NCI-H748 (cell line): ENCODE measurements around the gene ATP5F1B.
A peak's percentile ranks its signal among the peaks of the same experiment; 100 is the strongest.
"Not testable (repeated sequence)": the region's sequence is repeated elsewhere in the genome, so short reads cannot be mapped to it uniquely, and the experiment has no call there.

Source experiments
- DNase-seq: peaks from one replicate; lab custom pipeline; 2025; ENCODE audit not compliant: unreplicated experiment; lab: John Stamatoyannopoulos, UW

The ATP5F1B gene

DNA sequence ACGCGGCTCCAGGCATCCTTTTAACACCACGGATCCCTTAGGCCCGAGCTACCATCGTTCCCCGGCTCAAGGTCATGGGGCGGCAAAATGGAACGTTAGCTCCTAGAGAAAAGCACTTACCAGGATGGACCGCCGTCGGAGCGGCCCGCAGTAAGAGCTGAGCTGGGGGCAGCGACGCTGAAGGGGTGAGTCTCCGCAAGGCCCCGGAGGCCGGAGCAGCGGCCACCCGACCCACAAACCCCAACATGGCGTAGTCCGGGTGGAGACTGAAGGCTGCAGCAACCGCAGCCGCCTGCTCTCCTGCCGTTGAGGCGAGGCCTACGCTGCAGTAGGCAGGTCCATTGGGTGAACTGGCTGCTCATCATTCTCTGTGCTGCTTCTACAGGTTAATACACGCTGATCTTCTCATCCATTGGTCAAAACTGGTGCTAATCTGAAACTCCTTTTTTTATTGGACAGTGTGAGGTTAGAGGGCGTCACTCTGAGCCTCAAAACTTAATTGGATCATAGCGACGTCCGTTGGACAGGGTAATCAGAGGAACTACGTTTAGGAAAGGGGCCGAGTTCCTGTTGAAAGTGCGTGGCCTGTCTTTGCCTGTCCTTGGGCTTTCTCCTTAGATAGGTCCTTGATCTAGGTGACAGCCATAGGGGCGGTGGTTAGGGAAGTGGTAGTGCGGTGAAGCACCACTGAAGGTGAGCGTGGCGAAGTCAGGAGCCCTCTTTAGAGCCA is at the start of gene ATP5F1B:
ATP5F1B (minus strand) TSS at position 268 of the 730 bp plus-strand sequence; CDS start at position 247, 21 bp downstream.
- DNase-seq = peak; percentile 99

DNA sequence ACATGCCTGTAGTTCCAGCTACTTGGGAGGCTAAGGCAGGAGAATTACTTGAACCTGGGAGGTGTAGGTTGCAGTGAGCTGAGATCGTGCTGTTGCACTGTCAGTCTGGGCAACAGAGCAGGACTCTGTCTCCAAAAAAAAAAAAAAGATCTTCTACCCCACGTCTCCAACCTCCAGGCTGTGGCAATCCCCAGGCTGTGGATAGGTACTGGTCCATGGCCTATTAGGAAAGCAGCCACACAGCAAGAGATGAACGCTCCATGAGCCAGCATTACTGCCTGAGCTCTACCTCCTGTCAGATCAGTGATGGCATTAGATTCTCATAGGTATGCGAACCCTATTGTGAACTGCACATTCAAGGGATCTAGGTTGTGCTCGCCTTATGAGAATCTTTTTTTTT is 48.4 kb upstream of the ATP5F1B start:
- no peak for DNase-seq

DNA sequence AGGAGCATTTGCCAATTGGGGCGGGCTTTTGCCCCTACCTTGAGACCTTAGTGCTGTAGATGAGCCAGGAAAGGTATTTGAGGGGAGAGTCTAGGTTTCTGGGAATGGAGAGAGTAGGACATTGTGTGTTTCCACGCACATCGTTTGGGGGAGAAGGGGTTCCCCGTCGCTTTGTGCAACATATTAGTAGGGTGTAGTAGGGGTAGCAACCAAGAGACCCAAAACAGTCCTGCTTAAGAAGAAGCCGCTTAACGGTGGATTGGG is 43.0 kb upstream of the ATP5F1B start:
- no peak for DNase-seq

DNA sequence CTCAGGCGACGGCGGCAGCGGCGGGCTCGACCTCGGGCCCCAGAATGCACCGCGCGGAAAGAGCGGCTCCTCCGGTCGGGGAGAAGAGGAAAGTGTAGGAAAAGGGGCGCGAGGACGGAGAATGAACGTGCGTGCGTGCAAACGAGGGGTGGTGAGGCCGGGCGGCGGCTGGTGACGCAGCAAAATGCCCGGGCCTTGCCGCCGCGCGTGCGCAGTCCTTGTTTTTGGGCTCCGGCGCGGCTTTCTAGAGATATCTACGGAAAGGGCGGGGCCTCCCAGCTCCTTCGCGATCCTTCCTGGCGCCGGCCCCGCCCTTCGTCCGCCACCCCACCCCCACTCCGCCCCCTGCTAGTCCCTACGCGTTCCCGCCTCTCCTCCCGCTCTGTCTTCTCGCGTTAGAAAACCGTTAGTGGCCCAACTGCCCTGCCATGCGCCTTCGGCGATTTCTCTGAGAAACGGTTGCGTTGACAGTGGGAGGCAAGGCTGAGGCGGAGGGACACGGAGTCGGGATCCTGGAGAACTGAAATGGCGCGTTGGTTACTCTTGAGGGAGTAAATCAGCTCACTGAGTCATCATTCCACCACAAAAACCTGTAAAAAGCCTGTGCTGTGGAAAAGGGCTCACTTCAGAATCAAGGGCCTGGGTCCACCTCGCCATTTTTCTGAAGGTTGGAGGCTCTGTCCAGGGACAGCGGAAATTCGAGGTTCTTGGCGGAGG is 42.5 kb upstream of the ATP5F1B start, which contains the start of gene PTGES3:
PTGES3 (minus strand) TSS at position 156 of the 717 bp plus-strand sequence. CDS start 285 bp downstream, outside the sequence.
- DNase-seq = peak; percentile 99

DNA sequence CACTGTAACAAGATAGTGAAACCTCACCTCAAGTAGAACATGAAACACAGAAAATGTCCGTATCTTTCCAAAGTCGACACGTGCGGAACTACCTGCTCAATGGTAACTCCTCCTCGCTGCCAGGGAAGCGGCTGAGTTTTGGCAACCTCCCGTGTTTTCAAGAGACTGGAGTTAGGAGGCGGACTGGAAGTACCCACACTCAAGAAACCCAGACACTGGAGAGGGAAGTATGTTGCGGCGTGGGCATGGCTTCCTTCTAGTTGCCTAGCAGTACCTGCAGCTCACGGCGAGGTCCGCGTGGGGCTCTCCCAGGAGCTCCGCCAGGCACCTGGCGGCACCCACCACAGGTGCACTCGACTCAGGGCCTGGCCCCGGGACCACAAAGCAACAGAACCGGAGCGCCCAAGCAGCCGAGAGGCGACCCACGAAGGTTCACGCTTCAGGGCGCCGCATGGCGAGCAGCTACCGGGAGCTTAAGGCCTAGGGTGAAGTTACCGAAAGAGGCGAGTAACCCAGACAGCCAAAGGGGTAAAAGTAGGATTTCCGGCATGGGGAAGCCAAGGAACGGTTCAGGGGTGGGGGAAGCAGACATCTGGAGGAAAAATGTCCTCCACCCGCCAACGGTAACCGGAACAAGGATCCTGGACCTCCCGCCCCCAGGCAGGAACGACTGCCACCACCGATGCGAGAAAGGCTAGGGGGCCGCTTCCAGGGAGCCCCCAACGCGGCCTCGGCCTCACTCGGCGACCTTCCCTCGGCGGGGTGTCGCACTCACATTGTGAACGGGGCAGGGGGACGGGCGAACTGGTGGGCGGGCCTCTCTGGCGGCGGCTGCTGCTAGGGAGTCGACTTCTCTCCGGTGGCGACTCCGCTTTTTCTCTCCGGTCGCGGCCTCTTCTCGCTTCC is 41.7 kb upstream of the ATP5F1B start:
- peak; percentile 63 for DNase-seq

DNA sequence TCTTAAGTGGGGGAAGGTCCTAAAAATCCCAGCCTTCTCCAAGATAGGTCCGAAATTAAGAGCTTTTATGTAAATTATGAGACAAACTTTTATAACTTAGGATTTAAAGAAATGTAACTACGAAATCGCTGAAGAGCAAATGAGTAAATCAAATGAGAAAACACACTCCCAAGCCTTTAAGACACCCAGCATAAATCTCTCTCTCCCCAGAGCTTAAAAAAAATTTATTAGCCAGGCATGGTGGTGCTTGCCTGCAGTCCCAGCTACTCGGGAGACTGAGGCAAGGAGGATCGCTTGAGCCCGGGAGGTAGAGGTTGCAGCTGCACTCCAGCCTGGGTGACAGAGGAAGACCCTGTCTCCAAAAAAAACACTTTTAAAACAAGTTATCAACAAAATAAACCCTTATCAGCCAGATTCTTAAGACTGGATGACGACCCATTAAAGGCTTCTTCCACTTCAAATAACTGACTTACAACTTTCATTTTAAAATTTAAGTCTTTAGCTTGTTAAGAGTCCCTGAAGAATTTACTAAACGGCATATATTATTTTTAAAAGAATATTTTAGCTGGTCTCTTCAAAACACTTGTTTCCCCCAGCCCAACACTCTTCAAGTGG is 39.1 kb upstream of the ATP5F1B start:
- DNase-seq = no peak

DNA sequence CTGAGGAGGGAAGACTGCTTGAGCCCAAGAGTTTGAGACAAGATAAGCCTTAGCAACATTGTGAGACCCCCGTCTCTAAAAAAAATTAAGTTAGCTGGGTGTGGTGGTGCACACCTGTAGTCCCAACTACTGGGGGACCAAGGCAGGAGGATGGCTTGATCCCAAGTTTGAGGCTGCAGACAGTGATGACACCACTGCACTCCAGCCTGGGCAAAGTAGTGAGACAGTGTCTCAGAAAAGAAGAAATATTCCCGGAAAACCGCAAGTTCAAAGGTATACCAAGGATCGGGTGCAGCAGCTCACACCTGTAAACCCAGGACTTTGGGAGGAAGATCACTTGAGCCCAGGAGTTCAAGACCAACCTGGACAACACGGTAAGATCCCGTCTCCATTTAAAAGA is 36.5 kb upstream of the ATP5F1B start:
- no peak for DNase-seq

DNA sequence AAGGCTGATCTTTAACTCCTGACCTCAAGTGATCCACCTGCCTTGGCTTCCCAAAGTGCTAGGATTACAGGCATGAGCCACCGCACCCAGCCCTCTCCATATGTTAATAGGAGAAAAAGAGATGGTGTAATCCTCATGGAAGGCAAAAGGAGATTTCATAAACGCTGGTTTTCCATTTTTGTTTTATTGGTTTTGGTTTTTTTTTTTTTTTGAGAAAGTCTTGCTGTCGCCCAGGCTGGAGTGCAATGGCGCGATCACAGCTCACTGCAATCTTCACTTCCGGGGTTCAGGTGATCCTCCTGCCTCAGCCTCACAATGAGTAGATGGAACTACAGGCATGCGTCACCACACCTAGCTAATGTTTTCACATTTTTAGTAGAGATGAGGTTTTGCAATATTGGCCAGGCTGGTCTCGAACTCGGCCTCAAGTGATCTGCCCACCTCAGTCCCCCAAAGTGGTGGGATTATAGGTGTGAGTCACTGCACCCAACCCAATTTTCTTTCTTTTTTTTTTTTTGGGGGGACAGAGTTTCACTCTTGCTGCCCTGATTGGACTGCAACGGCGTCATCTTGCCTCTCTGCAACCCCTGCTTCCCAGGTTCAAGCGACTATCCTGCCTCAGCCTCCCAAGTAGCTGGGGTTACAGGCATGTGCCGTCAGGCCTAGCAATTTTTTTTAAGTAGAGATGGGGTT is 34.2 kb upstream of the ATP5F1B start:
- no peak for DNase-seq

DNA sequence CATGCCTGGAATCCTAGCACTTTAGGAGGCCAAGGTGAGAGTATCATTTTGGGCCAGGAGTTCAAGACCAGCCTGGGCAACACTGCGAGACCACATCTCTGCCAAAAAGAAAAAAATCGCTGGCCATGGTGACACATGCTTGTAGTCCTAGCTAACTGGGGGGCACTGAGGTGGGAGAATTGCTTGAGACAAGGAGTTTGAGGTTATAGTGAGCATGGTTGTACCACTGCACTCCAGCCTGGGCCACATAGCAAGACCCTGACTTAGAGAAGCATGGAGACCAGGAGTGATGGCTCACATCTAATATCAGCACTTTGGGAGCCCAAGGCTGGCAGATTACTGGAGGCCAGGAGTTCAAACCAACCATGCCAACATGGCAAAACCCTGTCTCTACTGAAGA is 33.1 kb upstream of the ATP5F1B start:
- no peak for DNase-seq

DNA sequence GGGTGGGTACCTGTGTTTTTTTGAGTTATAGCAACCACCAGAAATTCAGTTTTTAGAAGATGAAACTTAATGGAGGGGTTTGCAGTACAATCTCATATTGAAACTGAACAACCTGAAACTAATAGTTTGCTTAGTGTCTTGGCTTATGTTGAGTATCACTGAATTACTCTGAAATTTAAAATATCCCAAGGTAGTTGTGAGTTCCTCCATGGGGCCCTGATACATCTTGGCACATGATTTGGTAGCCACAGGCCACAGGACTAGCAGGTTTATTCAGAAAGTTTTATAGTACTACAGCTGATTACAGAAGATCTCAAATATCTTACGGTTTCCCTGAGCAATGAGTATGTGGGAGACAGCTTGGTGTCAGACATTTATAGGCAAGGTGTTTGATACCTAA is 31.9 kb upstream of the ATP5F1B start:
- no peak for DNase-seq

DNA sequence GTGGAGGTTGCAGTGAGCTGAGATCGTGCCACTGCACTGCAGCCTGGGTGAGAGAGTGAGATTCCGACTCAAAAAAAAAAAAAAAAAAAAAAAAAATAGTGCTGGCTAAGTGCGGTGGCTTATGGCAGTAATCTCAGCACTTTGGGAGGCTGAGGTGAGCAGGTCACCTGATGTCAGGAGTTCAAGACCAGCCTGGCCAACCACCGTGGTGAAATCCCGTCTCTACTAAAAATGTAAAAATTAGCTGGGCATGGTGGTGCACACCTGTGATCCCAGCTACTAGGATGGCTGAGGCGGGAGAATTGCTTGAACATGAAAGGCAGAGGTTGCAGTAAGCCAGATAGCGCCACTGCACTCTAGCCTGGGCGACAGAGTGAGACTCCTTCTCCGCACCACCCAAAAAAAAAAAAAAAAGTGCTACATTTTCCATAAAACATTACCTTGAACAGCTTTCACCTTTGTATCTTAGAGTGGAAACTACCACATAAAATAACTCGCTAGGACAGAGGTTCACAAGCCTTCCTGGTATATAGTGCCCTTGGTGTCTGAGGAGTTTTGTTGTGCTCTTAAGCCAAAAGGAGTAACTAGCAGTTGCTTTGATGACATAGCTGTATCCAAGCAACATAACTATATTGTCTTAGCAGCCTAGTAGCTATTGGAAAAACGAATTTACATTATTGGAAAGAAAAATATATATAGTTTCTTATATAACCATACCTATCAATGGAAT is 31.2 kb upstream of the ATP5F1B start:
- no peak for DNase-seq

DNA sequence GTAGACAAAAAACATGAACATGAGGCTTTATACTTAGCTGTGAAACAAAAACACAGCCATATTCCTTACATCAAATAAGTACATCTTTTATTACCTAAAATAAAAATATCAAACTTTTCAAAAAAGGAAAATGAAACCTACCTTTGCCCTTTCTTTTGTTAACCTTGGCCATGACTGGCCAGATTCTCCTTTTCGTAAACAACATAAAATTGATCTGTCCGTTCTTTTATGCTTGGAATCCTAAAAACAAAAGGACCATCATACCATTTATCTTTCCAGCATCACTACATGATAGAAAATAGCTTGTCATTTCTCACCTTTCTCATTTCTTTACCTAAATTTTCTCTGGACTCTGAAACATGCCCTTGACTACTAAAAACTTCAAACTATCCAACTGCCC is 25.8 kb upstream of the ATP5F1B start:
- DNase-seq = no peak

DNA sequence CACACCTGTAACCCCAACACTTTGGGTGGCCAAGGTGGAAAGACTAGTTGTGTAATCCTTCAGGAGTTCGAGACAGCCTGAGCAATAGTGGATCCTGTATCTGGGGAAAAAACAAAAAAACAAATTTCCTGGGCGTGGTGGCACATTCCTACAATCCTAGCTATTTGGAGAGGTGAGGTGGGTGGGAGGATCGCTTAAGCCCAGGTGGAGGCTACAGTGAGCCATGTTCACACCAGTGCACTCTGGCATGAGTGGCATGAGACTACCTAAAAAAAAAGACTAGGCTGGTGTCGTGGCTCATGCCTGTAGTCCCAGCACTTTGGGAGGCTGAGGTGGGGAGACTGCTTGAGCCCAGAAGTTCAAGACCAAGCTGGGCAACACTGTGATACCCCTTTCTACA is 25.1 kb upstream of the ATP5F1B start:
- DNase-seq = no peak

DNA sequence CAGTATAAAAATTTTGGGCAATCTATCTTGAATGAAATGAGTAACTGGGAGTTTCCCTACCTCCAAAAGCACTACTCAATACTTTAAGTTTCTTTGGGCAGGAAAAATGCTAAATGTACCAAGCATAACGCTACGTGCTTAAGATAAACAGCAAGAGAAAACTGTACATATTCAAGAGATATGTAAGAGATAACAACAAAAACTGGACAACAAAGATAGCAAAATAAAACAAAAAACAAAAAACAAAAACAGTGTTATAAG is 22.3 kb upstream of the ATP5F1B start:
- DNase-seq = no peak

DNA sequence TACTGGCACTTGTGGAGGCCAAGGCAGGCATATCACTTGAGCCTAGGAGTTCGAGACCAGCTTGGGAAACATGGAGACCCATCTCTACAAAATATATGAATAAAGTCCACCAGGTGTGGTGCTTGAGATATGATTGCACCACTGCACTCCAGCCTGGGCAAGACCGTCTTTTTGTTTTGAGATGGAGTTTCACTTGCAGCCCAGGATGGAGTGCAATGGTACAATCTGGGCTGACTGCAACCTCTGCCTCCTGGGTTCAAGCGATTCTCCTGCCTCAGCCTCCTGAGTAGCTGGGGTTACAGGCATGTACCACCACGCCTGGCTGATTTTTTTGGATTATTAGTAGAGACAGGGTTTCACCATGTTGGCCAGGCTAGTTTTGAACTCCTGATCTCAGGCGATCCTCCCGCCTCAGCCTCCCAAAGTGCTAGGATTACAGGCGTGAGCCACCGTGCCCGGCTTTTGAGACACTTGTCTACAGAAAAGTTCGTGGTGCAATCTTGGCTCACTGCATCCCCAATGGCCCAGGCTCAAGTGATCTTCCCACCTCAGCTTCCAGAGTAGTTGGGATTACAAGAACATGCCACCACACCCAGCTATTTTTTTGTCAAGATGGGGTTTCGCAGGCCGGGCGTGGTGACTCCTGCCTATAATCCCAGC is 16.3 kb upstream of the ATP5F1B start:
- DNase-seq = no peak

DNA sequence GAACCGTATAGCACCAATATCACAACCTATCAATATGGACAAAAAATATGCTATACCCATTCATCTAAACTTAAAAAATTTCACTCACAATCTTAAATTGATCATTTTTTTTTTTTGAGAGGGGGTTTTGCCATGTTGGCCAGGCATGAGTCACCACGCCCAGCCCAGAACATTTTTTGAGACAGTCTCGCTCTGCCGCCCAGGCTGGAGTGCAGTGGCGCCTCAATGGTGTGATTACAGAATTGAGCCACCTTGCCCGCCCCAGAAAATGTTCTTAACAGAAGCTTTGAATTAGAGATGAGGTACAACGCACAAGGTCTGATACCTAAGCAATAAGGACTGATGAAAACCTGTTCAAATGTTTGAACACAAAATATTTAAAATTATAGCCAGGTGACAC is 15.8 kb upstream of the ATP5F1B start:
- no peak for DNase-seq

DNA sequence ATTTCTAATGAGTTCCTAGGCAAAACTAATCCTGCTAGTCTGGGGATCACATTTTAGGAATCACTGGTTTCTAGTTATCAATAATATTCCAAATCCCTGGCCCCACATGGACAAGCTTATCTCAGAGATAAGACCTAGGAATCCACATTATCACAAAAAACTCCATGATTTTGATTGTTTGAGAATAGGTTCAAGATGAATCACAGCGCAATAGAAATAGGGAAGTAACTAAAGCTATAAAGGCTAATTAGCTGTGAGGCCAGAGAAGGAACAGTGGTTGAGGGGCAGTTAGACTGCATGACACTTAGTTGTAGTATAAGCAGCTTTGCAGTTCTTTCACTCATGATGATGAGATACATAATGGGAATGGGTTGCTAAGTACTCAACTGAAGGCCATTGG is 13.1 kb upstream of the ATP5F1B start:
- no peak for DNase-seq

DNA sequence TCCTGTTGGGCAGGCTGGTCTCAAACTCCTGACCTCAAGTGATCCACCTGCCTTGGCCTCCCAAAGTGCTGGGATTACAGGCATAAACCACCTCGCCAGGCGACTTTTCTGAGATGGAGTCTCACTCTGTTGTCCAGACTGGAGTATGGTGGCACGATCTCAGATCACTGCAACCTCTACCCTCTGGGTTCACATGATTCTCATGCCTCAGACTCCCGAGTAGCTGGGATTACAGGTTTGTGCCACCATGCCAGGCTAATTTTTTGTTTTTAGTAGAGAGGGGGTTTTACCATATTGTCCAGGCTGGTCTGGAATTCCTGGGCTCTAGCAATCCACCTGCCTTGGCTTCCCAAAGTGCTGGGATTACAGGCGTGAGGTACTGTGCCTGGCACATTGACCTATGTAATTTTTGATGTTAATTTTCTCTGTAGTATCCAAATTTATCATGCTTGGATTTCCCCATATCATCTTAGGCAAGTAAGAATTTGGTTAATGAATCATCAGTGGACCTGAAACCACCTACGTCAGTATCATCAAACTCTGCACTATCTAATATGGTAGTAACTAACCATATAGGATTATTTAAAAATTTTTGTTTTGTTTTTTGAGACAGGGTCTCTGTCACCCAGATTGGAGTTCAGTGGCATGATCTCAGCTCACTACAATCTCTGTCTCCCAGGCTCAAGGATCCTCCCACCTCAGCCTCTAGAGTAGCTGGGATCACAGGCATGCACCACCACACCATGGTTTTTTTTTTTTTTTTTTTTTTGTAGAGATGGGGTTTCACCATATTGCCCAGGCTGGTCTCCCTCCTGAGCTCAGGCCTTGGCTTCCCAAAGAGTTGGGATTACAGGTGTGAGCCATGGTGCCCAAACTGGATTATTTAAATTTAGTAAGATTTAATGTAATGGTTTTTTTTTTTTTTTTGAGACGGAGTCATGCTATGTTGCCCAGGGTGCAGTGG is 11.9 kb upstream of the ATP5F1B start:
- no peak for DNase-seq

DNA sequence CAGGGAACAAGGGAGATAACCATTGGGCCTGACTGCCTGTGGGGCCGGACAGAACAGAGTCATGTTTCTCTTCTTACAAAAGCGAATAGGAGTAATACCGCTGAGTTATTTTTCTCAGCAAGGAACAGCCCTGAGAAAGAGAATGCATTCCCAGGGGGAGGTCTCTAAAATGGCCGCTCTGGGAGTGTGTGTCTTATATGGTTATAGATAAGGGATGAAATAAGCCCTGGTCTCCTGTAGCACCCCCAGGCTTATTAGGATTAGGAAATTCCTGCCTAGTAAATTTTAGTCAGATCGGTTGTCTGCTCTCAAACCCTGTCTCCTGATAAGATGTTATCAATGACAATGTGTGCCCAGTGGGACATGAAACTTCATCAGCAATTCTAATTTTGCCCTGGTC is 8.0 kb upstream of the ATP5F1B start:
- DNase-seq = not testable (repeated sequence)
